Keratinocyte (primary cell): ENCODE results near the gene SEMA3A. TPM values are rescaled to one million over a fixed set of nuclear protein-coding genes. Genes with fewer than 3 reads are reported as not detected.
"Not testable (repeated sequence)": the region's sequence is repeated elsewhere in the genome, so short reads cannot be mapped to it uniquely, and the experiment has no call there.

Source experiments
- DNase-seq: peaks from one replicate; pipeline ENCODE4 v3.0.0-alpha.2; 2011; ENCODE audit warnings: low read depth, missing footprints, low spot score
- FAIRE-seq: peaks from 2 replicates; lab custom pipeline; 2011; peaks lifted over from hg19 to GRCh38; lab: Jason Lieb, UNC
- H2AFZ ChIP-seq: 2 replicates; pipeline ENCODE4 v1.6.0; 2012; ENCODE audit warnings: low read length, control low read depth, inconsistent platforms; ENCODE audit not compliant: control insufficient read depth
- H3K27ac ChIP-seq: 2 replicates; pipeline ENCODE4 v1.5.1; 2011; ENCODE audit warnings: low read length; ENCODE audit not compliant: control insufficient read depth, insufficient read depth
- H3K27me3 ChIP-seq: 3 replicates; pipeline ENCODE4 v1.6.0; 2011; ENCODE audit warnings: low read length; ENCODE audit not compliant: control insufficient read depth, insufficient read depth; ENCODE audit errors: extremely low read depth
- H3K36me3 ChIP-seq, 2 experiments: 2 replicates in 1 of 2; 3 replicates in 1 of 2; pipeline ENCODE4 v1.5.1; 2011; ENCODE audit warnings: low read length in 2 of 2, mild to moderate bottlenecking in 1 of 2; ENCODE audit not compliant: control insufficient read depth in 2 of 2, insufficient read depth in 2 of 2; ENCODE audit errors: extremely low read depth in 1 of 2
- H3K4me1 ChIP-seq: 3 replicates; pipeline ENCODE4 v1.5.1; 2011; ENCODE audit warnings: low read length; ENCODE audit not compliant: control insufficient read depth, insufficient read depth; ENCODE audit errors: extremely low read depth
- H3K4me2 ChIP-seq: 3 replicates; pipeline ENCODE4 v1.6.0; 2011; ENCODE audit warnings: low read depth, low read length; ENCODE audit not compliant: control insufficient read depth, insufficient read depth; ENCODE audit errors: extremely low read depth
- H3K4me3 ChIP-seq, 3 experiments: fragments of 200-600 bp in 1 of 3; sonication (generic) in 1 of 3; 2 replicates in 2 of 3; 3 replicates in 1 of 3; pipeline ENCODE4 v1.5.1; 2011 to 2016; ENCODE audit warnings: low read length in 3 of 3, mild to moderate bottlenecking in 3 of 3, control low read depth in 2 of 3, inconsistent platforms in 1 of 3, low read depth in 1 of 3, mixed read lengths in 1 of 3, mixed run types in 1 of 3, moderate library complexity in 1 of 3; ENCODE audit not compliant: control insufficient read depth in 2 of 3, insufficient read depth in 2 of 3; ENCODE audit errors: extremely low read depth in 1 of 3
- H3K79me2 ChIP-seq: 2 replicates; pipeline ENCODE4 v1.6.0; 2012; ENCODE audit warnings: low read length; ENCODE audit not compliant: control insufficient read depth, insufficient read depth
- H3K9ac ChIP-seq: 3 replicates; pipeline ENCODE4 v1.6.0; 2011; ENCODE audit warnings: low read length; ENCODE audit not compliant: control insufficient read depth, insufficient read depth; ENCODE audit errors: extremely low read depth
- H3K9me1 ChIP-seq: 3 replicates; pipeline ENCODE4 v1.6.0; 2011; ENCODE audit warnings: low read length; ENCODE audit not compliant: control insufficient read depth, insufficient read depth; ENCODE audit errors: extremely low read depth
- H3K9me3 ChIP-seq: 2 replicates; pipeline ENCODE4 v1.5.1; 2012; ENCODE audit warnings: low read depth, low read length; ENCODE audit not compliant: control insufficient read depth
- H4K20me1 ChIP-seq: 3 replicates; pipeline ENCODE4 v1.6.0; 2011; ENCODE audit warnings: low read length; ENCODE audit not compliant: control insufficient read depth, insufficient read depth; ENCODE audit errors: extremely low read depth
- EZH2 ChIP-seq: IDR thresholded peaks from one replicate; pipeline ENCODE4 v1.6.1; 2012; ENCODE audit warnings: inconsistent platforms, mild to moderate bottlenecking, low read length, moderate library complexity
- dilution Hi-C: fragments of 300-500 bp; cut with MboI; formaldehyde crosslinking; loops from one replicate; pipeline ENCODE4 v1.7.0; 2020; ENCODE audit warnings: low sequenced_read_pairs; ENCODE audit not compliant: extremely low pct_ligation_motif_present
- polyA plus RNA-seq, 5 experiments: library from polyadenylated mRNA; depleted of rRNA in 3 of 5; stranded (reverse) in 3 of 5; stranded (forward) in 1 of 5; unstranded in 1 of 5; fragments of >200 nt; gene quantifications; 1 replicate in 1 of 5; 2 replicates in 3 of 5; 3 replicates in 1 of 5; pipeline versions ENCODE4 v1.2.1 to v1.2.3, GENCODE V29; 2011 to 2012; ENCODE audit warnings: missing spikeins in 2 of 5, low read depth in 1 of 5, low replicate concordance in 1 of 5
- TF ChIP-seq, protein P1 (sequence below), 3 experiments: IDR thresholded peaks in 1 of 3; conservative IDR thresholded peaks in 1 of 3; optimal IDR thresholded peaks in 1 of 3; 2 replicates in 2 of 3; 3 replicates in 1 of 3; pipeline versions ENCODE3 to v1.5.1; 2011; ENCODE audit warnings: low read length in 3 of 3, mild to moderate bottlenecking in 3 of 3, moderate library complexity in 2 of 3, control low read depth in 1 of 3, inconsistent platforms in 1 of 3; ENCODE audit not compliant: insufficient read depth in 2 of 3; ENCODE audit errors: extremely low read depth in 1 of 3

The SEMA3A gene
- polyA plus RNA-seq, 1 donor (not counting 4 experiments of a cell fraction or from before 2014, with no cell fraction given): 2.1 TPM

- dilution Hi-C loops: no loop called here
- Histone ChIP-seq H3K9me1 (no peaks in the 10 kb centered on the region), H3K4me3 (no peak overlapping the region), H2AFZ (no peak overlapping the region), H3K79me2 (no peaks in the 10 kb centered on the region), H3K4me2 (no peak overlapping the region), H4K20me1 (no peaks in the 10 kb centered on the region), H3K9me3 (no peaks in the 10 kb centered on the region), H3K27me3 (no peaks in the 10 kb centered on the region), H3K9ac (no peak overlapping the region), H3K27ac (peak overlapping the region; percentile 86), H3K4me1 (peaks cover 50% of the 10 kb centered on the region), H3K36me3 (no peaks in the 10 kb centered on the region)
- DNase-seq: no peak
- no peak for FAIRE-seq
- TF ChIP-seq EZH2: no peak
Measured at GRCh38 chr7:84057576-84057975, 137.0 kb downstream of the SEMA3A start.

DNA sequence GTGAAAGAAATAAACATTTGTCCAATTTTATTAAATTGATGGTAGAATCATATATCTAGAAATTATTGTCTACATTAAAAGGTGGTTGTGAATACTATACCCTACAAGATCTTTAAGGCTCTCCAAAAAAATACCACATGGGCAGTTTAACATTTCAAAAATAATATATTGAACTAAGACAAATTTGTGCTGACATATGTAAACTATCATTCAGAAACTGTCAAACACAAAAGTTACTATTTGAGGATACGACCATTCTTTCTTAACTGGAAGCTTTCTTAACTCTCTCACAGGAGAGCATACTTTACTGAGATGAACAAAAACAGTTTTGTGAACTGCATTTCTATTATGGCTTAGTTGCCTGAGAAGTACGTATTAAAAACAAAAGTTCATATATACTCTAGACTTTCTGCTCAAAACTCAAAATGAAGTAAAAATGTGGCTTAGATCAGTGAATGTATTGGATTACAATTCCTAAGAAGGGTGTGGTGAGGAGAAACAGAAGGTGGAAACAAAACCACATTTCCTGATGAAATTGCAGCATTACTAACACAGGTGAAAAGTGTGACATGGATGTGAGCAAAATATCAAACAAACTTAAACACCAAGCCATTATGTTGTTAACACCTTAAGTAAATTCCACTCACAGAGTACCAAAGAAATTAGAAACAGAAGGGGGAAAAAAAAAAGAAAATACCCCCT, 138.5 kb downstream of the SEMA3A start:
- H3K9ac ChIP-seq: no peak overlapping the region
- H3K4me2 ChIP-seq: peak overlapping the region; percentile 65
- no peaks in the 10 kb centered on the region for H3K27me3 ChIP-seq
- dilution Hi-C loops: no loop called here
- H3K4me1 ChIP-seq: peaks cover 43% of the 10 kb centered on the region
- TF ChIP-seq, protein P1, sequence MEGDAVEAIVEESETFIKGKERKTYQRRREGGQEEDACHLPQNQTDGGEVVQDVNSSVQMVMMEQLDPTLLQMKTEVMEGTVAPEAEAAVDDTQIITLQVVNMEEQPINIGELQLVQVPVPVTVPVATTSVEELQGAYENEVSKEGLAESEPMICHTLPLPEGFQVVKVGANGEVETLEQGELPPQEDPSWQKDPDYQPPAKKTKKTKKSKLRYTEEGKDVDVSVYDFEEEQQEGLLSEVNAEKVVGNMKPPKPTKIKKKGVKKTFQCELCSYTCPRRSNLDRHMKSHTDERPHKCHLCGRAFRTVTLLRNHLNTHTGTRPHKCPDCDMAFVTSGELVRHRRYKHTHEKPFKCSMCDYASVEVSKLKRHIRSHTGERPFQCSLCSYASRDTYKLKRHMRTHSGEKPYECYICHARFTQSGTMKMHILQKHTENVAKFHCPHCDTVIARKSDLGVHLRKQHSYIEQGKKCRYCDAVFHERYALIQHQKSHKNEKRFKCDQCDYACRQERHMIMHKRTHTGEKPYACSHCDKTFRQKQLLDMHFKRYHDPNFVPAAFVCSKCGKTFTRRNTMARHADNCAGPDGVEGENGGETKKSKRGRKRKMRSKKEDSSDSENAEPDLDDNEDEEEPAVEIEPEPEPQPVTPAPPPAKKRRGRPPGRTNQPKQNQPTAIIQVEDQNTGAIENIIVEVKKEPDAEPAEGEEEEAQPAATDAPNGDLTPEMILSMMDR (optimal IDR thresholded peaks at IDR 0.05 in 1 of 3, IDR thresholded peaks at IDR 0.05 in 1 of 3, conservative IDR thresholded peaks at IDR 0.05 in 1 of 3; ENCODE audit: extremely low read depth in 1 of 3, insufficient read depth in 2 of 3, low read length in 3 of 3): no peak
- no peak for TF ChIP-seq EZH2
- peak overlapping the region; percentile 64 for H3K27ac ChIP-seq
- FAIRE-seq (peak; percentile 67), DNase-seq (no peak)
- H3K4me3 ChIP-seq: peak overlapping the region in 1 of 3 experiments; percentile 40
- no peaks in the 10 kb centered on the region for H3K79me2 ChIP-seq
- peak overlapping the region; percentile 69 for H2AFZ ChIP-seq
- H3K9me3 ChIP-seq: no peaks in the 10 kb centered on the region
- no peaks in the 10 kb centered on the region for H3K9me1 ChIP-seq
- H4K20me1 ChIP-seq: no peaks in the 10 kb centered on the region
- no peaks in the 10 kb centered on the region for H3K36me3 ChIP-seq

- FAIRE-seq: not testable (repeated sequence)
Measured at GRCh38 chr7:84055199-84055598, 139.4 kb downstream of the SEMA3A start.

More at GRCh38 chr7:84055199-84055598, 139.4 kb downstream of the SEMA3A start:
- H4K20me1 ChIP-seq, H3K36me3 ChIP-seq, H2AFZ ChIP-seq, H3K27ac ChIP-seq, H3K9me1 ChIP-seq, H3K79me2 ChIP-seq, H3K27me3 ChIP-seq, H3K4me3 ChIP-seq, H3K9ac ChIP-seq, H3K9me3 ChIP-seq, H3K4me2 ChIP-seq, DNase-seq, dilution Hi-C loops: not testable (repeated sequence)
- peaks cover 35% of the 10 kb centered on the region for H3K4me1 ChIP-seq
